Epithelial cell of esophagus (primary cell): ENCODE data around the gene EIF3F.

ENCODE experiments used
- DNase-seq: peaks from one replicate; pipeline ENCODE4 v3.0.0; 2010; ENCODE audit warnings: low read depth
- H3K4me3 ChIP-seq: 2 replicates; pipeline ENCODE4 v1.5.1; 2011; ENCODE audit warnings: mild to moderate bottlenecking, low read length, control low read depth
- CTCF ChIP-seq: IDR thresholded peaks from 2 replicates; pipeline ENCODE4 v1.5.1; 2011; ENCODE audit warnings: low read depth, mild to moderate bottlenecking, low read length, control low read depth, inconsistent platforms; ENCODE audit not compliant: insufficient read depth; ENCODE audit errors: missing control alignments

EIF3F gene

GRCh38 chr11:8034604-8035190 lies 47.6 kb downstream of the EIF3F start:
- no peak for TF ChIP-seq CTCF

GRCh38 chr11:8035200-8035855 lies 48.2 kb downstream of the EIF3F start:
- no peak for DNase-seq

More at GRCh38 chr11:8034604-8035190, 47.6 kb downstream of the EIF3F start:
- no peak overlapping the region for H3K4me3 ChIP-seq
- DNase-seq = no peak

GRCh38 chr11:8036002-8036802 lies 49.1 kb downstream of the EIF3F start:
- no peak for TF ChIP-seq CTCF
- H3K4me3 ChIP-seq = no peak overlapping the region
- DNase-seq = no peak

More at GRCh38 chr11:8035200-8035855, 48.2 kb downstream of the EIF3F start:
- H3K4me3 ChIP-seq = no peak overlapping the region
- TF ChIP-seq CTCF = no peak

- no peak for TF ChIP-seq CTCF
- H3K4me3 ChIP-seq = no peak overlapping the region
- no peak for DNase-seq
Observed at GRCh38 chr11:8036986-8037385, 49.8 kb downstream of the EIF3F start.

- TF ChIP-seq CTCF = no peak
- no peak for DNase-seq
- H3K4me3 ChIP-seq = no peak overlapping the region
Observed at GRCh38 chr11:8038393-8038792, 51.3 kb downstream of the EIF3F start.

GRCh38 chr11:8038811-8039529 lies 51.8 kb downstream of the EIF3F start:
- TF ChIP-seq CTCF = no peak
- H3K4me3 ChIP-seq = no peak overlapping the region
- DNase-seq = no peak
